NCI-H226 (cell line): ENCODE data around the gene TLDC2.
"Not testable (repeated sequence)": the region's sequence is repeated elsewhere in the genome, so short reads cannot be mapped to it uniquely, and the experiment has no call there.

ENCODE experiments used
- DNase-seq: peaks from one replicate; pipeline ENCODE4 v3.0.0-alpha.2; 2015

TLDC2 gene

DNA sequence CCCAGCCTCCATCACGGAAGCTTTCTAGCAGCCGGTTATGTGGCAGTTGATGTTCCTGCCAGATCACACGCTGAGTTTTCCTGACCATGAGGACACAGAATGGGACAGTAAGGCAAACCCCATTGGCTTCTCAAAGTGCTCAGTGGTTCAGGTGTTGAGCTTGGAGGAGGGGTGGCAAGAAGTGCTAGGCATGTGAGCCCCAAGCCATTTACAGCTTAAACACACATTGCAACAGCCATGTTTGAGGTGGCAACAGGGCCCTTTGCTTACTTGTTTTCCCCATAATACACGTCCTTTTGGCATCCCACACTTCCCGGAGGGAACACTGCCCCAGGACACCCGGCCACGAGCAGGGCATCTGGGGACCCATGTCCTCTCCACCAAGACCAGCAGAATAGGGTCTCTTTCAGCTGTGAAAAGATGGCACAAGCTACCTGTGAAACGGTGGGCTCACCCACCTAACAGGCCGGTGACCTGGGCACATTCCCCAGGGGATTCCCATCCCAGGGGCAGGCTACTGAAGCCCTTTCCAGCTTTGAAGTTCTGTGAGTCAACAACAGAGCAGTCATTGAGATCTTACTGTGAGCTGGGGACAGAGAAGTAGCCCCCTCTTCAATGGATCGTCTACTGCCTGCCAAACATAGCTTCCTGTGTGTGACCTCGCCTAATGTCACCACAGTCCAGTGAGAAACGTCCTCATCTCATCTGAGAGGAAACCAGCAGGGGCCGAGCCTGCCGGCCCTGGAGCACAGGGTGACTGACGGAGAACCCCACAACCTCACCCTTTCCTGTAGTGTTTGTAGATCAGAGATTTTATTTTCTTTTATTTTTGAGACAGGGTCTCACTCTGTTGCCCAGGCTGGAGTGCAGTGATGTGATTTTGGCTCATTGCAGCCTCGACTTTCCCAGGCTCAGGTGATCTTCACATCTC is 4.0 kb upstream of the TLDC2 start:
- no peak for DNase-seq

GRCh38 chr20:36872852-36873251 is 3.1 kb upstream of the TLDC2 start:
- DNase-seq, result peak; percentile 39

GRCh38 chr20:36873498-36874189 is 2.3 kb upstream of the TLDC2 start:
- no peak for DNase-seq

DNA sequence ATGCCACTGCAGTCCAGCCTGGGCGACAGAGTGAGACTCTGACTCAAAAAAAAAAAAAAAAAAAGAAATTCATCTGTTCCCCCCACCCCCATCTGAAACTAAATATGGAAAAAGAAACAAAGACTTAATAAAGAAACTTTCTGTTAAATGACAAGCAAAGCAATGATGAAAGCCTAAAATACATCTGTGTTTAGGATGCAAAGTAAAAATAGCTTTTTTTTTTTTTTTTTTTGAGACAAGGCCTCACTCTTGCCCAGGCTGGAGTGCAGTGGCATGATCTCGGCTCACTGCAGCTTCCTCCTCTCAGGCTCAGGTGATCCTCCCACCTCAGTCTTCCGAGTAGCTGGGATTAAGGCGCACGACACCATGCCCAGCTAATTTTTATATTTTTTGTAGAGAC is 845 bp upstream of the TLDC2 start:
- DNase-seq, result not testable (repeated sequence)

DNA sequence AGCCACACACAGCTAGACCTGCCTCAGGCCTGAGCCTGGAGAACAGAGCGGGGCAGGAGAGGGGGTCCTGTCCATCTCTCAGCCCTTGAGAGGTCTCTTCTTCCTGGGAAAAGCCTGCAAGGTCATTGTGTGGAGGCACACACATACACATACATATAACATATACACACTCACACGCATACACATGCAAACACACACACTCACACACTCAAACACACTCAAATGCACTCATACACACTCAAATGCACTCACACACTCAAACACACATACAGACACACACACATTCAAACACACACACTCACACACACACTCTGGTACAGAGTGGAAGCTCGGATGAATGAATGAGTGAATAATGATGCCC is 515 bp downstream of the TLDC2 start:
- DNase-seq, result no peak

- no peak for DNase-seq
Measured at GRCh38 chr20:36878941-36879340, 3.0 kb downstream of the TLDC2 start.

DNA sequence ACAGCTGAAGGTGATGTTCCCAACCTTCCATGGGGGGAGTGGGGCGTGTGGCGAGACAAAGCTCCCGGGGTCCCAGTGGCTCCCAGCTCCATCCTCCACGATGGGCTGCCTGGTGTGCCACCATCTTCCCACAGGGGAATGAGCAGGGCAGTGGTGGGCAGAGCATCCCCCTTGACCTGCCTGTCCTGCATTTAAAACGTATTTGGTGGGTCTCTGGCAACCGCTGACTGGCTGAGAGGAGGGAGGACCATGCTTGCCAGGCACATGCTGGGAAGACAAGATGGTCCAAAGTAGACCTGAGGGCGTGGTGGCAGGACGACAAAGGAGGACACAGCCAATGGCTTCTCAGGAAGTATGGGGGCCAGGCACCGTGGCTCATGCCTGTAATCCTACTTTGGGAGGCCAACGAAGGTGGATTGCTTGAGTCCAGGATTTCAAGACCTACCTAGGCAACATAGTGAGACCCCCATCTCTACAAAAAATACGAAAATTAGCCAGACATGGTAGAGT is 4.9 kb downstream of the TLDC2 start:
- no peak for DNase-seq

- DNase-seq, result no peak
Measured at GRCh38 chr20:36881331-36881730, 5.4 kb downstream of the TLDC2 start.

GRCh38 chr20:36881888-36882287 is 6.0 kb downstream of the TLDC2 start:
- DNase-seq, result no peak

DNA sequence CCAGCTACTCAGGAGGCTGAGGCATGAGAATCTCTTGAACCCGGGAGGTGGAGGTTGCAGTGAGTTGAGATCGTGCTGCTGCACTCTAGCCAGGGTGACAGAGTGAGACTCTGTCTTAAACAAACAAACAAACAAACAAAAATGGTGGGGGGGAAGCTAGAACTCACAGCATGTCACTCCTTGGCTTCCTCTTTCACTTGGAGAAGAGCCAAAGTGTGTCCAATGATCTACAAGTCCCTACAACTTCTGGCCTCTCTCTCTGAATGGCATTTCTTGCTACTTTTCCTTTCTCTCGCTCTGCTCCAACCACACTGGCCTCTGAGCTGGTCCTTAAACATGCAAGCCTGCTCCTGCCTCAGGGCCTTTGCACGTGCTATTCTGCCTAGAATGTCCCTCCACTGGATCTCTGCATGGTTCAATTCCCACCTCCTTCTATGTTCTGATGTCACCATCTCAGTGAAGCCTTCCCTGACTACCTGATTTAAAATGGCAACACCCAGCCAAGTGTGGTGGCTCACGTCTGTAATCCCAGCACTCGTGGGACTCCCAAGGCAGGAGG is 8.1 kb downstream of the TLDC2 start:
- no peak for DNase-seq

DNA sequence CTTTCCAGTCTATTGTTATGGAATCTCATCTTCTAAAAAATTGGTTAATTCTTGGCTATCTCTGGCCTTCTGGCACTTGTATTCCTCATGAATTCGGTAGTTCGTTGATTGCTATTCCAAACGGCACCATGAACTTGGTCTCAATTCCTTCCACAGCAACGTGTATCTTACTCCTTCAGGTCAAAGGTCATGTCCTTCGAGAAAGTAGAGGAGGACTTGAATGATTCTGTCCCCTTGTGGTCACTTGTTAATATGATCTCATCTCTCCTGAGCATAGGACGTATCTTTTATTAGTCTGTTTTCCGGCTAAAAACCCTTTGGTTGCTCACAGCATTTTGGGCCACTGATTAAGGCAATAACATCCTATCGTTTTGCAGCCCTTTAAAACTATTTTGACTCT is 9.4 kb downstream of the TLDC2 start:
- no peak for DNase-seq

DNA sequence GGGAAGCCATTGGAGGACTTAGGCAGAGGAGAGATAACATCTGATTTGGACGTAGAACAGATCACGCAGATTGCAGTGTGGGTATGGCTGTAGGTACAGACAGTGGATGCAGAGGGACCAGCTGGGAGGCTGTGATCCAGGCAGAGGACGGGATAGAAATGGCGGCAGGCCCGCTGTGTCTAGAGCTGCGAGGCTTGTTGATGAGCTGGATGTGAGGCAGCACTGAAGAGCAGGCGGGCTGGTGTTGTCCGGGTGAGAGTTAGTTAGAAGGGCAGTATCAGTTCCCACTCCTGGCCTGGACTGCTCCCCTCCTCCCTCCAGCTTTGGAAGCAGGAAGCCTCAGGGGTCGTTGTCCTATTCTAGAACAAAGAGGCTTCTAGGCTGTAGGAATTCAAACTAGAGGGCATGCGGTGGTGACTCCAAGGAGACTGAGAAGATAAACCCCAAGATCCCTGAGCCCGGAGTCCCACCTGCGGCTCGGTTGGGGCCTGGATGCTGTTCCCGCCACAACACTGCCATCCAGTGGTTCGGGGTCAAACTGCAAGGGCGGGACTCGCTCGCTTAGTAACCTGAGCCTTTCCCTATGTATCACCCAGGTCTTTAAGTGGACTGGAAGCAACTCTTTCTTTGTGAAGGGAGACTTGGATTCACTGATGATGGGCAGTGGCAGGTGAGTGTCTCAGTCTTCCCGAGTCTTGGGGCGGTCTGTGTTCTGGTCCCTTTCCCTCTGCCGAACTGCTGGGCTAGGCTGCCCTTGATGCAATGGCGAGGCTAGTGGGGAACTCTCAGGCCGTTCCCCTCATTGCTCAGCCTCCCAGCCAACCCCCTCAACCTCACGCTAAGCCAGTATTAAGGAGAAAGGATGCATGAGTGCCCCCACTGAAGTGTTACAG is 11.2 kb downstream of the TLDC2 start:
- DNase-seq, result peak; percentile 56

DNA sequence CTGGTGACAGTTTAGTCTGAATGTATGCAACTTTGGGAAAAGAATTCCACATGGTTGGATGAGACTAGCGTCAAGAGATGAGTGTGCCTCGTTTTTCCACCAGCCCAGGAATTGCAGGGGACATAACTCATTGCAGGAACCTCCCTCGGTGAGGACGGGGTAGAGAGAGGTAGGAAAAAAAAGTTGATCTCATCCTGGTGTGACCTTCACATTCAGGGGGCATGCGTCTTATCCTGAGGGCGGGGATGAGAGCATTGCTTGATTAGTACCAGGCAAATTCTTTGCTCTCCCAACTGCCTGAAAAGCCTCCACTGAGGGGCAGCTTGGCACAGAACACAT is 11.8 kb downstream of the TLDC2 start:
- DNase-seq, result no peak

DNA sequence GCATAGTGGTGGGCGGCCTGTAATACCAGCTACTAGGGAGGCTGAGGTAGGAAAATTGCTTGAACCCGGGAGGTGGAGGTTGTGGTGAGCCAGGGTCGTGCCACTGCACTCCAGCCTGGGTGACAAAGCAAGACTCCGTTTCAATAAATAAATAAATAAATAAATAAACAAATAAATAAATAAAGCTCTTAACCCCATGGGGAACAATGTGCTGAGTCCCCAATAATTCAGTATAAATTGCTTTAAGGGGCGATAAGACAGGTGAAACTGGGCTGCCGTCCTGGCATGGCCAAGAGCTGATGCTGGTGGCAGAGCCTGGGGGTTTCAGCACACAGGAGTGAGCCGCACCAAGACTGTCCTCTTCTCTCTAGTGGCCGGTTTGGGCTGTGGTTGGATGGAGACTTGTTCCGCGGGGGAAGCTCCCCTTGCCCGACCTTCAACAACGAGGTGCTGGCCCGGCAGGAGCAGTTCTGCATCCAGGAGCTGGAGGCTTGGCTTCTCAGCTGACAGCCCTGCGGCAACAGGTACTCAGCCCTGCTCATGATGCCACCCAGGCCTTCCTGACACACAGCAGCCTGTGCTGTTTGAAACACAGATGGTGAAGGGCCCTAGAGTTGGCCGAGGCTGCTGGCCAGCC is 13.1 kb downstream of the TLDC2 start:
- DNase-seq, result no peak

- DNase-seq, result no peak
Measured at GRCh38 chr20:36890586-36890985, 14.6 kb downstream of the TLDC2 start.

GRCh38 chr20:36891211-36891610 is 15.3 kb downstream of the TLDC2 start:
- no peak for DNase-seq

DNA sequence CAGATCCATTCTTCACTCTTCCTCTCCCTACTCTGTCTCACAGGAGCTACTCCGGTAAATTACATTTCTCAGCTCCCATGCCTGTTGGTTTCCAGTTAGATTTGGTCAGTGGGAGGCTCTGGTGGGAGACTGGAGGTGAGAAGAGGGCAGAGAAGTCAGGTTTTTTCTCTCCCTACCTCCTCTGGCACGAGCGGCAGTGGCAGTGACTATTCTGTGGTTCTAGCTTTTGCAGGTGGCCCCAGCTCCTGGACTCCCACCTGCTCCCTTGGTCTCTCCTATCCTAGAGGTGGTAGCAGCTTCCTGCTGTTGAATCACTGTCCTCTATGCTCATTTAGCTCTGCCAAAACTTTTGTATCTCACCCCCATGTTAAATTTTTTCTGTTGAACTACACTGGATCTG is 17.9 kb downstream of the TLDC2 start:
- no peak for DNase-seq

- DNase-seq, result no peak
Measured at GRCh38 chr20:36895036-36895435, 19.1 kb downstream of the TLDC2 start.

DNA sequence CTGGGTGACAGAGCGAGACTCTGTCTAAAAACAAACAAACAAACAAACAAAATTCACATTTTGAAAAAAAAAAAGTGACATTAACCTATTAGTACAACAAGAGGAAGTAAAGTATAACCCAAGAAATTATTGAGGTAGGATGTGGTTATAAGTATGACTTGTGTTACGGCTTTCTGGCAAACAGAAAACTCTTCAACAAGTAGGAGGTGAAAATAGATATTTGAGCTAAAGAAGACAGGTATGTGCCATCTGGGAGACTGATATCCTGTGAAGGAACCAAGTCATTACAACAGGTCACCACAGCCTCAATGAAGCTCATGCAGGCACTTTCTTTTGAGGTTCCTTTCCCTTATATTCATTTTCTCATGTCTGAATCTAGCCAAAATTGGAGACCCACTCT is 28.8 kb downstream of the TLDC2 start:
- no peak for DNase-seq

GRCh38 chr20:36905566-36905965 is 29.6 kb downstream of the TLDC2 start:
- DNase-seq, result not testable (repeated sequence)

- DNase-seq, result not testable (repeated sequence)
Measured at GRCh38 chr20:36906086-36906485, 30.1 kb downstream of the TLDC2 start.

- DNase-seq, result no peak
Measured at GRCh38 chr20:36908603-36909002, 32.7 kb downstream of the TLDC2 start.
